GM21528 (cell line): ENCODE results near the gene HOXB6.
A peak's percentile ranks its signal among the peaks of the same experiment; 100 is the strongest.

Experiments used
- ATAC-seq: cut with Tn5 transposase; IDR thresholded peaks from one replicate; pipeline ENCODE4 v1.9.1; 2021; ENCODE audit warnings: mild to moderate bottlenecking, moderate library complexity; ENCODE audit not compliant: unreplicated experiment, low FRiP score

The HOXB6 gene

GRCh38 chr17:48586355-48587258 lies 18.2 kb downstream of the HOXB6 start:
- ATAC-seq = no peak

DNA sequence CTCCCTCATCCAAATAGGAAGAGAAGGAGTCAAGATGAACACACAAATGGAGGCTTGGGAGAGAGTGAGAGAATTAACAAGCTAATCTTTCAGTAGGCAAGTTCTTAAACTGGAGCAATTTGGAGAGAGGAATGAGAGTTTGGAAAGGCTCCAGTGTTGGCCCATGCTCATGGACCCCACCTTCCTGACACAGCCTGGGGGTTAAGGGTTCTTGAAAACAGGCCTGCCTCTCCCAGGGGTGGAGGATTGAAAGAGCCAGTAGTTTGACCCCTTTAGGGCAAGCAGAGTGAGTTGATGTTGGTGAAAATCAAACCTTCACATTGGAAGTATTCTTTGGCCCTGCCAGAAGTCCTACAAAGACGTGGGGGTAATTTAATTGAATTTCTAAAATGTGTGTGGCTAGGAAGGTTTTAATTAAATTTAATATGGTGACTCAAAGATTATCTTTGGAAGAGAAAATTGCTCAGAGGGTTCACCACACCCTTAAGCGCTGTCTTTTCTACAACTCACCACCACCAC lies 20.5 kb downstream of the HOXB6 start:
- no peak for ATAC-seq

DNA sequence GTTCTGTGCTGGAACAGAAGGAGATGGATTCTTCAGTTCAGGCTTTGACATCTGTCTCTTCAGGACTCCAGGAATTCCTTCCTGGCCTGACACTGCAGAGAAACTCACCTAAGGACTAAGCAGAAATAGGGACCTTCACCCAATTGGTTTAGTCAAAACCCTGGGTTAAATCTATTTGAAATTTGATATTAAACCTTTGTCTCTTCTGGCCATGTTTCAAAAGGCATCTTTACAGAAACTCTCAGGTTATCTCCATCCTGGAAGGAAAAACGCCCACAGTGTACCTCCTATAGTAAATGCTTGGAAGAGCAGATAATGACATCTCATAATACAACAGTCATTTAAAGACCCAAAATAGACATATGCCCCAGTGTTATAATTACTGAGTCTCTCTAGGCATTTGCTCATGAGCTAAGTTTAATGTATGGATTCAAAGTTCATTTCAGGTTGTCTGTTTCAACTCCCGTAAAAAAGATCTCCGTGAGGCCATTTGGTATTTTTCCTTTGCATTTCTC lies 21.0 kb downstream of the HOXB6 start:
- ATAC-seq = no peak

- ATAC-seq = no peak
Measured at GRCh38 chr17:48582750-48583069, 22.1 kb downstream of the HOXB6 start.

DNA sequence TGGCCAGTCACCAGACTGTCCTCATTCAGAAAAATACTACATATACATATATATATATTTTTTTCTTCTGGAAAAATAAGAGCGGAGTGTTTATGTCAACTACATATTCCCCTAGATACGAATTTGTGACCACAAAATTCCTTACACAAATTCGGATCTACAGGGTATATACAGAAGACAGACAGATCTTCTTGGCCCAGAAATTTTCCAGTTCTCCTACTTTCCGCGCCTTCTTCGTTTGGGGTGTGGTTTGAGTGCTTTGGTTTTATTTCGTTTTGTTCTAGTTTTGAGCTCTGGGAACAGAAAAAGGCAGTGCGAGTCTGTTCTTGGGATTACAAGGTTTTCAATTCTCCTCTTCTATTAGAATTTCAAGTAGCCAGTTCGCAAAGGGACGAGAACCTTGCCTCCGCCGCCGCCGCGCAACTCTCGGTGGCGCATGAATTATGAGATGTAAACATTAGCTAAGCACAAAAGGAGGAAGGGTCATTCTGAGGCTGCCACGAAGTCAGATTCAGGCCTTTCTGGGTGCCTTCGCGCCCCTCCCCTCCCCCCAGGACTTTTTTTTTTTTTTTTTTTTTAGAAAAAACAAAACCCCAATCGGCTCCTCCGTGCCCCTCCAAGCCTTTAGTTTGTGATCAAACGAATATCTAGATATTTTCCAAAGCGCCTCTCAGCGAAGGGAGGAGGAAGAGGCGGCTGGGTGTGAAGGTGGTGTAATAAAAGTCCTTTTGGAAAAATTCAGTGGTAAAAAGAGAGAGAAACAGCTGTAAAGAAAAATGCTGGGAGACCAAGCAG lies 24.8 kb downstream of the HOXB6 start:
- ATAC-seq = no peak

DNA sequence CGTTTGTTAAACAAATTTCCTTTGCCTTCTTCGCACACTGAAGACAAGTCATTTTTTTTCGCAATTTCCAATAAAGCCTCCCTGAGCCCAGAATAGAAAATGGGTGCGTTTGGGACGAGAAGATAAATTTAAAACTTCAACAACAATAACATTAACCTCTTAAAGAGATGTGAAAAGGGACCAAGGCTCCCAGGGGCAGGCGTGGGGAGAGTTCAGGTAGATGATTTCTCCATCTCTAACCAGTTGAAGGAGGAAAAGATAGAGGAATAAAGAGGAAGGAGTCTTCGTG lies 25.4 kb downstream of the HOXB6 start:
- ATAC-seq = no peak

- ATAC-seq = peak; percentile 34
Measured at GRCh38 chr17:48578616-48579470, 25.9 kb downstream of the HOXB6 start.

GRCh38 chr17:48577946-48578615 lies 26.7 kb downstream of the HOXB6 start, which contains the start of gene HOXB4:
Gene HOXB4 (minus strand): TSS chr17:48578350. CDS start chr17:48578319, 31 bp downstream.
- ATAC-seq = peak; percentile 71

DNA sequence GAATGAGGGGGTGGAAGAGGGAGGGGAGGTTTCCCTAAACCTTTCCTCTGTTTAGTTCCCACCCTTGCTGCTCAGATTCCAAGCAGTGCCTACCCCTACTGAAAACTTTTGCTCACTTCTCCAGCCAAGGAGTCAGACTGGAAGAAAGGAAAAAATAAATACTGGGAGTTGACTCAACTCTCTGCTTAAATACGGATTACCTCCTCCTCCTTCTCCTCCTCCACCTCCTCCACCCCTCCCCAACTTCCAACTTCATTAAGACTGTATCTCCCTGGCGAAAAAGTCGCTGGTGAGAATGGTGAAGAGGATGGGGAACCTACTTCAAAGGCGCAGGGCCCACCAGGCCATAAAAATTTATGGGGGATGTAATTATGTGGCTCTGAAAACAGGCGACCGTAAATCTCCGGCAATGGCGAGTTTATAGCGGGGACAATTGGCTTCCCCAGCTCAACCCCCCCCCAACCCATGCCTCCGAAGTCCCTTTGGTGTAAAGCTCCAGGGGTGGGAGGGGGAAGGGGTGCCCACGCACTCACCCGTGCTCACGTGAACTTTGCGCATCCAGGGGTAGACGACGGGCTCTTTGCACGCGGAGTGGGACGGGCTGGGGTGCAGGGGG lies 27.3 kb downstream of the HOXB6 start:
- peak; percentile 6 for ATAC-seq

DNA sequence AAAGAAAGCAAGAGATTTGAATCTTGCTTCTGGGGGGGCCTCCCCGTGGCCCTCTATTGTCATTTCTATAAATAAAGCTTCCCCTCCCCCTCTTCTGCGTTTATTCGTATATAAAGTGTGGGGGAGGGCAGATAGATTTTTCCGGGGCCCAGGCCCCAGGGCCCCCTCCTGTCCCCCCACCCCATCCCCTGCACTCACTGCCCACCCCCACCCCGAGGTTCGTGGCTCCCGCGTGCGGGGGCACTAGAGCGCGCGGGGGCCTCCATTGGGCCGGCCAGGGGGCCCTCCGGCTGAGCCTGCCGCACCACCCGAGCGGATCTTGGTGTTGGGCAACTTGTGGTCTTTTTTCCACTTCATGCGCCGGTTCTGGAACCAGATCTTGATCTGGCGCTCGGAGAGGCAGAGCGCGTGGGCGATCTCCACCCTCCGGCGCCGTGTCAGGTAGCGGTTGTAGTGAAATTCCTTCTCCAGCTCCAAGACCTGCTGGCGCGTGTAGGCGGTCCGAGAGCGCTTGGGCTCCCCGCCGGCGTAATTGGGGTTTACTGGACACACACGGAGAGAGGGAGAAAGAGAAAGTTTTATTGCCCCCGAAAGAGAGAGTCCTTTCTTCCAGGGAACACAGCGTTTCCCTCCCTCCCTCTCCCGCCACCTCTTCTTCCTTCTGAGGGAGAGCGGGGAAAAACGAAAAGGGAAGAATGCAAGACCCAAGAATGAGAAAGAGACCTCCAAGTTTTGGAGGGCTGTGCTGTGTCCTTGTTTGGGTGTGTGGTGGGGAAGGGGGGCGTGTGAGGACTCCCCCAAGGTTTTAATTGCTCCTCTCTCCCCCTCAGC lies 28.1 kb downstream of the HOXB6 start:
- ATAC-seq = no peak

DNA sequence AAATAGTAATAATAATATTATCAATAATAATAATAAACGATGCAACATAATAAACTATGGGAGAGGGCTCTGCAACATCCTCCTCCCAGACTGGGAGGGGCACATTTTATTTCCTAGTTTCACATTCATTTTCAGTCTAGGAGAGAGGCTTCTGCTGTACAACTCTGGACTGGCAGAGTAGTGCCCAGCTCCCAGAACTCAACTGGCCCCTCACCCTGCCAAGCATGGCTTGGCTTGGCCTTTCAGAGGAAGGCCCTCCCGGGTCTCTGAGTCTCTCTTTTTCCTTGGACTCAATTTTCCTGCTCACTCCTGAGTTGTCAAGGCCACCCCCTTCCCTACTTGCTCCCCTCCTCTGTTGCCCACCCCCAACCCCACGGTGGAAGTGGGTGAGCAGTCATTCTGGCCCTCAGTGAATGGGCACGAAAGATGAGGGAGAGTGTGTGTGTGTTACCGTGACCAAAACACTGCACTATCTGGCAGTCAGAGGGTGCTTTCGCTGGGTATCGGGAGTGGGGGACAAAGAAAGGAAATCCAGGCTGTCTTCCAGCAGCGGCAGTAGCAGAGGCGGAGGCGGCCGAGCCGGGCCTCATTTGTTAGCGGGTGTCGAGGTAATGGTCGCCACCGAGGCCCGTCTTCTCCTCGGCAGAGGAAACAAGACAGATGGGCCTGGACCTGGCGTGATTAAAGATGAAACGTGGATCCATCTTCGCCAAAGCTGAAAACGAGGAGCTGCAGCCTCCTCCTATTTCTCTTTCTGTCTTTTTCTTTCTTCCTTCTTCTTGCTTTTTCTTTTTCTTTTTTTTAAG lies 28.9 kb downstream of the HOXB6 start:
- ATAC-seq = no peak

DNA sequence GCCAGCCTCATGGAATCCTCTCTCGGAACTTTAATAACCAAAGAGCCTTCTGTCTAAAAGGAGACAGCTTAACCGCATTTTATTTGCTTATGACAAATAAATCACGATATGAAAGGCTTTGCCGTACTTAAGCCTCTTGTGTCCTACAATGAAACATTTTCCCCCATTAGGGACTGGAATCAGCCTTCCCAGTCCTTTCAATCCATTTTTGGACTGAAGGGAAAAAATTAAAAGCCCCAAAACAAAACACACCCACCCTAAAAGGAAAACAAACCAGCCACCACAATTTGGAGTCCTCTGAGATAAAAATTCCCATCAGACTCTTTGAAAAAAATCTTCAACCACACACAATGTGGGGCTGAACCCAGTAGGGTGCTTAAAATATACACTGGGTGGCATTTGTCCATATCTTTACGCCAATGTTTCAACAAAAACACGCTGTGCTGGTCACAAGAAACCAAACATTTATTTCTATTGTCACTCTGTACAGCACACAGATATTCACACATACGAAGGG lies 29.7 kb downstream of the HOXB6 start:
- no peak for ATAC-seq

GRCh38 chr17:48574505-48575065 lies 30.2 kb downstream of the HOXB6 start:
- no peak for ATAC-seq

GRCh38 chr17:48571826-48572417 lies 32.9 kb downstream of the HOXB6 start:
- ATAC-seq = no peak

- ATAC-seq = no peak
Measured at GRCh38 chr17:48571024-48571818, 33.6 kb downstream of the HOXB6 start.
